Hindlimb muscle (tissue), 1 donor: ENCODE measurements around the gene VPS8. TPM values are rescaled to one million over a fixed set of nuclear protein-coding genes. Genes with fewer than 3 reads are reported as not detected.

Source experiments
- DNase-seq: peaks from one replicate; pipeline ENCODE4 v3.0.0-alpha.2; 2013
- polyA plus RNA-seq: library from polyadenylated mRNA; unstranded; fragments of 120-200 nt; gene quantifications from one replicate; pipeline ENCODE4 v1.2.1, GENCODE V29; 2013; ENCODE audit not compliant: insufficient read length

VPS8 gene, protein sequence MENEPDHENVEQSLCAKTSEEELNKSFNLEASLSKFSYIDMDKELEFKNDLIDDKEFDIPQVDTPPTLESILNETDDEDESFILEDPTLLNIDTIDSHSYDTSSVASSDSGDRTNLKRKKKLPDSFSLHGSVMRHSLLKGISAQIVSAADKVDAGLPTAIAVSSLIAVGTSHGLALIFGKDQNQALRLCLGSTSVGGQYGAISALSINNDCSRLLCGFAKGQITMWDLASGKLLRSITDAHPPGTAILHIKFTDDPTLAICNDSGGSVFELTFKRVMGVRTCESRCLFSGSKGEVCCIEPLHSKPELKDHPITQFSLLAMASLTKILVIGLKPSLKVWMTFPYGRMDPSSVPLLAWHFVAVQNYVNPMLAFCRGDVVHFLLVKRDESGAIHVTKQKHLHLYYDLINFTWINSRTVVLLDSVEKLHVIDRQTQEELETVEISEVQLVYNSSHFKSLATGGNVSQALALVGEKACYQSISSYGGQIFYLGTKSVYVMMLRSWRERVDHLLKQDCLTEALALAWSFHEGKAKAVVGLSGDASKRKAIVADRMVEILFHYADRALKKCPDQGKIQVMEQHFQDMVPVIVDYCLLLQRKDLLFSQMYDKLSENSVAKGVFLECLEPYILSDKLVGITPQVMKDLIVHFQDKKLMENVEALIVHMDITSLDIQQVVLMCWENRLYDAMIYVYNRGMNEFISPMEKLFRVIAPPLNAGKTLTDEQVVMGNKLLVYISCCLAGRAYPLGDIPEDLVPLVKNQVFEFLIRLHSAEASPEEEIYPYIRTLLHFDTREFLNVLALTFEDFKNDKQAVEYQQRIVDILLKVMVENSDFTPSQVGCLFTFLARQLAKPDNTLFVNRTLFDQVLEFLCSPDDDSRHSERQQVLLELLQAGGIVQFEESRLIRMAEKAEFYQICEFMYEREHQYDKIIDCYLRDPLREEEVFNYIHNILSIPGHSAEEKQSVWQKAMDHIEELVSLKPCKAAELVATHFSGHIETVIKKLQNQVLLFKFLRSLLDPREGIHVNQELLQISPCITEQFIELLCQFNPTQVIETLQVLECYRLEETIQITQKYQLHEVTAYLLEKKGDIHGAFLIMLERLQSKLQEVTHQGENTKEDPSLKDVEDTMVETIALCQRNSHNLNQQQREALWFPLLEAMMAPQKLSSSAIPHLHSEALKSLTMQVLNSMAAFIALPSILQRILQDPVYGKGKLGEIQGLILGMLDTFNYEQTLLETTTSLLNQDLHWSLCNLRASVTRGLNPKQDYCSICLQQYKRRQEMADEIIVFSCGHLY (N-terminal part only)
- polyA plus RNA-seq, result 86.4 TPM

DNA sequence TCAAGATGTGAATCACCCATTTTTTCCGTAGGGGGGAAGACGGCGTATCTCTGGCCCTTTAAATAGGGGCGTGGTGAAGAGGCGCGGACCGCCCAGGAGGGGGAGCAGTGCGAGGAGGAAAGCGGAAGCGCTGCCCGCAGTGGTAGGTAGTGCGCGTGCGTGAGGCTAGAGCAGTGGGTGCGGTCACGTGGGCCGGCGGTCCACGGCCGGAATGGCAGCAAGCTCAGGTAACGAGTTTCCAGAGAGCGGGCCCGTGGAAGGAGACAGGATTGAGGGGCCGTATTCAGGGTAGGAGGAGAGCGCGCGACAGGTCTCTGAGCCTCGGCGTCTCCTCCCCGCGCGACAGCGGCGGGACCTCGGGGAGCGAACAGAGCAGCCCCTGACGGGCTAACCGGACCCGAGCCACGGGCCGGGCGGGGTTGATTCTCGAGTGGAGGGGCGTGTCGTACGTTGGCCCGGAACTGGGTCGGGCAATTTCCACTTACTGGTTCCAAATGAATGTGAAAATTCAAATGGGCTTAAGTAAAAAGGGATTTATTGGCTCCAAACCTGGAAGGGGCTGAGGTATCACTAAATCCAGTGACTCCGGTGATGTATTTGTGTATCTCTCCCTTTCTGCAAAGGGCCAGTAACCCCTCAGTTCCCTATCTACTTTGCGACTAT is at the start of gene VPS8:
VPS8 (plus strand) TSS at position 168 of the 663 bp plus-strand sequence. CDS start 12,467 bp downstream, outside the sequence.
- peak; percentile 96 for DNase-seq

DNA sequence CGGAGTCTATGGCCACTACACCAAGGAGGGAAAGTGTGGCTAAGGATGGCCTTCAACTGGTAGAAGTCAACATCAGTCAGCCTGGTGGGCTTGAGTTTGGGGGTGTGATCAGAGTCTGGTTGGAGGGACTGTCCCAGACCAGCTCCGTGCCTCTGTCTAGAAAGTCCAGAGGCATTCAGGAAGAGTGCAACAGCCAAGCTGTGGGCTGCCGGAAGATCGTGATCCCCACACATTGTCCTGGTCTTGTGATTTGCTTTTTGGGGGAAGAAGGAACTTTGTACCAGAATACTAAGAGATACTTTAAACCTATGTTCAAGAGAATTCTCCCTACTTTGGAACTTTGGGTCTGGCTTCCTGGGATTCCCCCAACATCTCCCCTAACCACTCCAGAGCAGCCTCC is 47.8 kb upstream of the VPS8 start:
- no peak for DNase-seq

DNA sequence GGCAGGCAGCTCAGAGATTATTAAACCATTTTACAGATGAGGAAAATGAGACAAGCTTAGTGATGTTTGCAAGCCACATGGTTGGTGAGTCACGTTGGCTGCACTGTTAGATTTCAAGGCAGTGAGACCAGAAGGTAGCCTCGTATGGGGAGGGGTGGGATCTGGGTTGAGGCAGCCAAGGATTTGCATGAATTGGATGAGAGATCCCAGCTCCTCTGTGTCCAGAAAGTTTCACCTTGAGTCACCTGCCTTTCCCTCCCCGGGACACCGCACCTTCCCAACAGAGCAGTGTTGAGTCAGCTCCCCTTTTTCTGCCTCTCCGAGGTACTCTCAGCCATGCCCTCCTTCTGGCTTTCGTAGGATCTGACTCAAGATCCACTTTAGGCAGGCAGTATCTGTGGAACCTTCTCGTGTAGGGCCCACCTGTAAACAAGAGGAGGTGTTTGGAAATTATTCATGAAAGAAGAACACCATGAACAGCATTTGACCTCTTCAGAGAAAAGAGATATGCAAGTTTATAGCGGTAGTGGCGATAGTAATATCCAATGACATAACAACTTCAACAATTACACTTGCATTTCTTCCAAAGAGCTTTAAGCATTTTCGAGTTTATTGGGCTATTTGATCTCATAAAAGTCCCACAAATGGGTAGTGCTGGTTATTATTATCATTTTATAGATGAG is 46.8 kb upstream of the VPS8 start:
- no peak for DNase-seq

DNA sequence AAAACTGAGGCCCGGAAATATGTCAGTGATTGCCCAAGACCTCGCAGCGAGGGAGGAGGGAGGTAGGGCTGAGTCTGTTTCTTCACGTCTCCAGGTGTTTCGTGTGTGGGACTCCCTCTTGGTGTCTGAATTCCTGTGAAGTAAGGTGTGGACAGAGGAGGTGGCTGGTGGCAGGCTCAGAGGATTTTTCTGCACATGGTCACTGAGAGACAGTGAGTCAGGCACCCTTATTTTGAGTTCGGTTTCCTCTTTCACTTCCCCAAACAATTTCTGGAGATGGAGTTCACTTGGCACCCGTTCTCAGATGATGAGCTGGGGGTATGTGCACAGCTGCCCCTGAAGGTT is 46.3 kb upstream of the VPS8 start:
- DNase-seq, result no peak

DNA sequence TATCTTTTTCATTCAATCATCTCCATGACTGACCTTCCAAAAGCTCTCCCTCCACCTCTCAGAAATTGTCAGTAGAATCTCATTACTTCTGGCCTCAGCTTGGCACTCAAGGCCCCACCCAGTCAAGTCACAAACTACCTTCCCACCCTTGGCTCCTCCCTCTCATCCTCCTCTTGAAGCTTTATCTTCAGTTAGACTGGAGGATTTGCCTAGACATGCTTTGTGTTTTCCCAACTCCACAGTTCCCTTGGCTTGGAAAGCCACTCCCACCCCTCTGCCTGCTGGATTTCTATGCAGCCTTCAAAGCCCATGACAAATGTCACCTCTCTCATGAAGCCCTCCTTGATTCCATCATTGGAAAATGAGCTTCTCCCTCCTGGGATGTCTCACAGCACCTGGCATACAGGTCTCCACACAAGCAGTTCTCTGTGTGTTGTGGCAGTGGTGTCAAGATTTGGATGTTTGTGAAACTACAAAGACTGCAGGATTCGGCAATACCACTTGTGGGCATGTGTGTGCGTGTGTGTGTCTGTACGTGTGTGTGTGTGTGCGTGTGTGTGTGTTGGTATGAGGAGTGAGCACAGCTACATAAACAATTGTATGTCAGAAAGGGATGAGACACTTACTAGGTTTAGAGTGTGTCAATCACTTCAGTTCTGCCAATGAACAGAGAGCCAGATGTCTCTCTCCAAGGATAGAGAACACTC is 45.3 kb upstream of the VPS8 start:
- DNase-seq, result no peak

DNA sequence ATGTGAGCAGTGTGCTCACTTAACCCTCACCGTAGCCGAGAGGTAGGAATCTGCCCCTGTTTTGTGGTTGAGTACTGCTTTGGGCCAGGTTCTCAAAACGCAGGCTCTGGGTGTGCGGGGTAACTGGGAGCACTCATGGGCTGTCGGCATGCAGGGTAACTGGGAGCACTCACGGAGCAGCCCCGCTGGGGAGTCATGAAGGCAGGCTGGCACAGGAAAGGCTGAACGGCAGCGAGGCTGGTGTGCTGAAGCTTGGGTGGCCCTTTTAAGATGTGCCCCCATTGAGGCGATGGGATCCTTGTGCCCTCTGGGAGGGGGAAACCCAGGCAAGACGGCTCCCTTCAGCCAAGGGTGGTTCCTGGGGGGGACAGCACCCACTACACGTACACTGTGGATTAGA is 44.6 kb upstream of the VPS8 start:
- no peak for DNase-seq

DNA sequence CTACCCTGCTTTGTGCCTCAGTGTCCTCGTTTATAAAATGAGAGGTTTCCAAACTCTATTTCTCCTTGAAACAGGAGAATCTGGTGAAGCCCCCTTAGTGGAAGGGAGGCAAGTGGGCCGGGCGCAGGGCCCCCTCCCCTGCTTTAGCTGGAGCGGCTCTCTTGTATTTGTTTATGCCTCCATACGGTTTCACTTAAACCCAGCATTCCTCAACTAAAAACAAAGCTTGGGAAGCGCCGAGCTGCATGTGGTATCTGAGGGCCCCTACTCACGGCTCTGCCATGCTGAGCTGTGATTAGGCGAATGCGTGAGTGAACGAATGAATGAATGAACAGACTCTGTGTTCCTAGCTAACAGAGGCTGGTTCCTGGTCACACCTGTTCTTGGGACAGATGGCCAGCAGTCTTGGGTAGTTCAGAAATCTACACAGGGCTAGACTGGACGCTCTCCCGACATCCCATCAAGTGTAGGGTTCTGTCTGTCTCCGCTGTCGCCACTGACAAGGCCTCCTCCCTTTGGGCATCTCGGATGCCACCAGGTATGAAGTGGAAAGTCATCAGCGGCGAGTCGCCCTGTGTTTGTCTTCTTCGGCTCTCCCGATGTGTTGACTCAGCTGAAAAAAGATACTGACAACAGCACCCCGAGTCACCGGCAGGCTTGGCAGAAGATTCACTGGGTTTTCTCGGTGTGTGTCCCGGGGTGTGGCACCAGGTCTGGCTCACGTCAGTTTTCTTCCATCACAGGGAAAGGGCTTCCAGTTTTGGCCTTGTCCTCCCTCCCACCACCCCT is 42.4 kb upstream of the VPS8 start:
- no peak for DNase-seq

DNA sequence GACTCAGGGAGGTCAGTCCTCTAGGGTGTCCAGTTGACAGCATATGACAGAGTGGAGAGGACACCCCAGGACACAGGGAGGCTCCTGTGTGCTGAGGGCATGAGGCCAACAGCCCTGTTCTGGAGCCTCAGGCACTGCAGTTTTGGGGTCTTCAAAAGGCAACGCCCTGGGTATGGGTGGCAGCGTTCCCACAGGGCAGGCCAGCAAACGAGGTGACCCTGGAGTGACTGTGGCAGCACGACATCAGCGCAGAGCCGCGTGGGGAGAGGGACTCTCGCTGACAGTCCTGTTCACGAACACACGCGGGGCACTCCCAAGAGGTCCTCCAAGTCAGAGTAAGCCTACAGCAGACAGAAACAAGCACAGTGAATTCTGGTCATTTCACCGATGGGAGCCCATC is 41.4 kb upstream of the VPS8 start:
- DNase-seq, result no peak

DNA sequence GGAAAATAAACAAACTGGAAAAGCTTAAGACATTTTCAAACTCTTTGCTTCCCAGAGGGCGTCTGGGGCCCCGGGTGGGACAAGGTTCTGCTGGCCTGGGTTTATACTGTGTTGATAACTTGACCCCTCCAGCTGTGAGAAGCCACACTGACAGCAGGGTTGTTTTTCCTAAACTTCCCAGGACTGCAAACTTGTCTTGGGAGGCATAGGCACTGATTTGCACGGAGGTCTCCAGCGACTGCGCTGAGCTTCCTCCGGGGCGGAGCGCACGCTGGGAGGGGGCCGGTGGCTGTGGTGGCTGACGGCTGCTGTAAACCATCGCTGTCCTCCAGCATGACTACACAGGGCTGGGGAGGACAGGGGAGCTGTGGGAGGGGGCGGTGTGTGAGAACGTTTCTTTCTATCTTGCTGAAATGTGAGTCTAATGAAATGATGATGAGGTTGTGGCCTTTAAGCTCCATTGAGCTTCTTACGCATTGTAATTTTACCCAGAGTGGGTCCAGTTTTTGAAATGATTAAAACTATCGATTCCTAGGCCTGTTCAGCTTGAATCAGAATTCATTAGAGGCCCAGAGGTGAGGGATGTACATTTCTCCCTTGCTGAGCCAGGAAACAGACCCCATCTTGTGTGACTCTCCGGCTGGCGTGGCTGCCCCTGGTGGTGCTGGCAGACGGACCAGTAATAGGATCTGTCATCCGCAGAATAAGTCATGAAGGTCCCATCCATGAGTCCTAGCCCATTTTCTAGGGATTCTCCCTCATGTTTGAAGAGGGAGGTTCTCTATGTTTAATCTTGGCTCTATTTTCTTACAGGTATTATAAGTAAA is 40.5 kb upstream of the VPS8 start:
- no peak for DNase-seq

DNA sequence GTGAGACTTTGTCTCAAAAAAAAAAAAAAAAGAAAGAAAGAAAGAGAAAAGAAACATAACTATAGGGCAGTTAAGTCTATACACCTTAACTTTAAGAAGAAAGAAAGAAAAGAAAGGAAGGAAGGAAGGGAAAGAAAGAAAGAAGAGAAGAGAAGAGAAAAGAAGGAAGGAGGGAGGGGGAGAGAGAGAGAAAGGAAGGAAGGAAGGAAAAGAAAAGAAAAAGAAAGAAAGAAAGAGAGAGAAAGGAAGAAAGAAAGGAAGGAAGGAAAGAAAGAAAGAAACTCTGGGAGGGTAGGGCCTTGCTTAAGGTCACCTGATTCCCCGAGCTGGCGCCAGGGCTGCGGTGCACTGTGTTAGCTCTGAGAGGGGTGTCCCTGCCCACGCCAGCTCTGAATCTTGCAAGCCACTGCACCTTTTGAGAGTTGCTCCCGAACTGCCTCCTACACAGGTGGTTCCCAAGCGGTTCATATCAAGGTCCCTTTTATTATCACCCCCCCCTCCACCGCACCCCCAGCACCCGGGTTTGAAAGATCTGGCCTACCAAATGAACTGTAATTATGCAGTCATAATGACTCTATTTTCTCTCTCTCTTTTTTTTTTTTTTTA is 39.2 kb upstream of the VPS8 start:
- no peak for DNase-seq

DNA sequence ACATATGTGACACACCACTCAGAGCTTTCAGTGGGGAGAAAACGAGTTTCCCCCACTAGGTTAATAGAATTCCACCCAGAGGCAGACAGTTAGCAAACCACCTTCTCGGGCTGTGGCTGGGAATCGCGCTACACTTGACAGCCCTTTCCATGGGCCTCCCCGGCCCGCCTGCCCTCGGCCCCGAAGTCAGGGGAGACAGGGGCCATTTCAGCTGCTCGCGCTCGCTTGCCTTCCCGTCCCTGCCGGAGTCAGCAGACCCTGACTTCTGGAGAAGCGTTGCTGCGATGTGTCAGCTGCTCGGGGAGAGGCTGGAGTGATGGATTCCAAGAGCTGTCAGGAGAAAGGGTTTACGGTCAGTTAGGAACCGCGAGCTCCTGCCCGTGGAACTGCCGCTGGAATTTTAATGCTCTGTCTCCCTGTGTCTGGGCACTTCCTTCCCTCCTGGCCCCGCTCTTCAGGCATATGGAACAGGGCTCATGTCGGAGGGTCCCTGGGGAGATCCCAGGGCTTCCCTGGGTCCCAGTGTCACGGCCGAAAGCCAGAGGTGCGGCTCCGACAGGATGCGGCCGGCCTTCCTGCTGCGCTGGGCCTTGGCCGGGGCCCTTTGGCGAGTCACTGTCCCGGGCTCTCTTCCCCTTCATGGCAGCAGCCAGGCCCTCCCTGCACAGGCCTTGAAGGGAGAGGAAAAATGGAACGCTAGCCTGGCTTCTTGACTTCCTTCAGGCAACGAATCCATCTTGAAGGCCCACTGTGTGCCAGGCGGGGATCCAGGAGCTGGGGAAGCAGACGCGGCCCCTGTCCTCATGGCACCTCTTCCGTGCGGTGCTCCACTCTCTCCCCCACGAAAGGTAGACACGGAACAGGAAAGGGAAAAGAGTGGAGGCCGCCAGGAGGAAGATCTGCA is 38.4 kb upstream of the VPS8 start:
- no peak for DNase-seq

DNA sequence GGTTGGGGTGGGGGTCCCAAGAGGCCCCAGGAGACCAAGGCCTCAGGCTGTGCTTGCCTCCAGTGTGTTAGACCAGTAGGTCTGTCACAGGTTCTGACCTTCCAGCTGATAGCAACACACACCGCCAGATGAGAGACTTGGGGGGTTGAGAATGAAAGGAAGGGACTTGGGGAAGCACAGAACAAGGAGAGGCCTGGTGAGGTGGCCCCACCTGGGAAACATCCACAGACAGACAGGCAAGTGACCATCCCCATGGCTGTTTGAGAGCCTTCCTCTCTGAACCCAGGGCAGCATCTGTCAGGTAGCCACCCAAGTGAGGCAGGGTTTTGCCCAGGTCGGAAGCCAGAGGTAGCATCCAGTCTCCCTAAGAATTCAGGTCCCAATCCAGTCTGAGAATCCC is 35.0 kb upstream of the VPS8 start:
- no peak for DNase-seq

DNA sequence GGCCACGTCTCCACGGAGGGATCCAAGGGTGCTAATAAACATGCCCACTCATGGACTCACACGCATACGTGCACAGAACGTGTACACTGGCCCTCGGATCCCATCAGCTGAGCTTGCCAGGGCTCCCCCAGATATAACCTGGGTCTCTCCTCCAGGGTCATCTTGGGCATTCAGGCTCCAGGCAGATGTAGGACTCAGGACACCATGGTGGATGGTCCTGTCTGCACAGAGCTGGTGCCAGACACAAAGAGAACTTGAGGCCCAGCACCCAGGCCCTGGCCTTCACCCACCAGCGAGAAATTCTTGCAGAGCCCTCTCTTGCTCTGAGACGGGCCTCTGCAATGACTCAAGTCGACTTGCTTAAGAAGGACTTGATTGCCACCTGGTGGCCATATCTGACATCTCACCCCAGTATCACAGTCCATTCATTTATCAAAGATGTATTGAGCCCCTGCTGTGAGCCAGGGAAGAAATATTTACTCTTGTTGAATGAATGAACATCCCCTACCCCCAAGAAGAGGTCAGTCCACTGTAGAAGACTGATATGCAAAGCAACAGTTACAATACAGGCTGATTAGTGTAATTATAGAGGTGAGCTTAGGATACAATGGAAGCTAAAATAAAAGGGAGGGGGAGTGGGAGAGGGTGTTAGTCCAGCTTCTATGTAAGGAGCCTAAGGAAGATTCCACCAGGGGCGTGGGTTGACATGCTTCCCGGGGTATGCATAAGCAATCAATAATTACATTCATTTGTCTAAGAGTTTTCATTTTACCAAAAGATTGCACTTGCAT is 34.2 kb upstream of the VPS8 start:
- peak; percentile 91 for DNase-seq

DNA sequence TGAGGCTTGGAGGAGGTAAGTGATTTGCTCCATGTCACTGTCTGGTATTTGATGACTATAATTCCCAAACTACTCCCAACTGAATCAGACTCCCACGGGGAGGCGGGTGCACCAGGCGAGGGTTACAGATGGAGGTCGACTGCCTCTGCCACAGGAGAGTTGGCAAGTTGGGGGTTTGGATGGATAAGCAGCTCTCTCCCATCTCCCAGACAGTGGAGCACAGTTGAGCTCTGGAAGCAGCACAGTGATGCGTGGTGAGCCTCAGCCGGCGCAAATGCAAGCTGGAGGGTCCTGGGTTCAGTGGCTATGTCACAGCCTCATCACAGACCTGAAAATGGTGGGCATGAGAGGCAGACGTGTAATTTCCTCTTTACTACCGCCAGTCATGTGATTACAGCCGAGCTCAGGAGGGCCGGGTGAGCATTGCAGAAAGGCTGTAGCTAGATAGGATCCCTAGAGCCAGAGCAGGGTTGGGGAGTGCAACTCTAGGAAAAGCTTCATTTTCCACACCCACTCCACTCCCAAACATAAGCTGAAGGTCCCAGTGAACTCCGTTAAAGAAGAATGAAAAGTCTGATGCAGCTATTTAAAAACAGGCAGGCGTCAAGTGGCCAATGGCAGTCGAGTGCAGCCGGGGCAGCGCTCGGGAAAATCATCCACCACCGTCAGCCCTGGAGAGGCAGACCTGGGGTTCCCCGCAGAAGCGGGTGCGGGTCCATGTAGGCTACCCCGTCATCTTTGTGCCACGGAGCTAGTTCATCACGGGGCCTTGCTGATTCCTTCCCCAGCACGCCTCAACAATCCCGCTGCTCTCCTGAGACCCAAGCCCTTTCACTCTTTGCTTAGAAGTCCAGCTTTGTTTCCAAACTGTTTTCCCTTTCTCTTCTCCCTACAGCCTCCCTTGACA is 33.3 kb upstream of the VPS8 start:
- no peak for DNase-seq

DNA sequence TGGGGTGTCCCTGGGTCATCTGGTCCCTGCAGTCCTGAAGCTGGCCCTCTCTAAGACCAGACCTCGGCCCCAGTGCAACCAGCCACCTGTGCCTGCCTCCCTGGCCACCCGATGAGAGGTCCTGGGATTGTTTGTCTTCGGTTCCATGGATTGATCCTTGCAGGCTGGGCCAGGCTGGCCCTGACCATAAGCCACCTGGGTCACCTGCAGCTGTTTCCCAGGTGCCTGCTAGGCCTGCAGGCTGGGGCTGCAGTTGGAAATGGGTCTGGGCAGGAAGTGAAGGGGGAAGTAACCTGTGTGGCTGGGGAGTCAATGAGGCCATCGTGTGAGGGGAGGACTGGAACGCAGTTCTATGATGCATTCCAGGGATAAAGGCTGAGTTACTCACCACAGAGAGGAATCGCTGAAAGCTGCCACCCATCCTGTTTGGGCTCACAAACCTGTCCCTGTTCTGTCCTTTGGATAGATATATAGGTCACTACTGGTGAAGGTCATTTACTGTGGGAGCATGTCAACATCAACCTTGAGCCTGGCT is 30.9 kb upstream of the VPS8 start:
- DNase-seq, result no peak

DNA sequence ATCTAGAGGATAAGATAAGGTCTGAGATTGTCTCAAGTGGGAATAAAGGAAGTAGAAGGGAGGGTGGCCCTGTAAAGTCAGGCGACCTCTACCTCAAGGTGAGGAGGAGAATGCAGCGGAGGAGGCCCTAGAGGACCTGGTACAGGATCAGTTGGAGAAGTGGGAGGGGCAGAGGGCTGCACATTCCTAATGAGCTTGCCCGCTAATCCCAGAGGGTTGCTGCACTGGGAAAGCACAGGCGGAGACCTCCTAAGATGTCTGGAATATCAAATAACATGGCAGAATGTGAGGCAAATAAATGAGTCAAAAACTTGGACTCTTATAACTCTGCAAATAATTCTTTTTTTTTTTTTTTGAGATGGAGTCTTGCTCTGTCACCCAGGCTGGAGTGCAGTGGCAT is 30.2 kb upstream of the VPS8 start:
- no peak for DNase-seq
